Fibroblast of lung (primary cell): ENCODE data around the gene GPR37L1.

Experiments
- CTCF ChIP-seq, 2 donors: IDR thresholded peaks in 1 of 2; conservative IDR thresholded peaks in 1 of 2; 1 replicate in 1 of 2; 2 replicates in 1 of 2; pipeline ENCODE4 v1.5.1; 2011 to 2012; ENCODE audit warnings: low read length in 2 of 2, control low read depth in 1 of 2, inconsistent platforms in 1 of 2, low read depth in 1 of 2, mild to moderate bottlenecking in 1 of 2
- EZH2 ChIP-seq: IDR thresholded peaks from 2 replicates; pipeline ENCODE4 v1.5.1; 2012; ENCODE audit warnings: low read length, control low read depth, mild to moderate bottlenecking; ENCODE audit errors: missing control alignments

DNA sequence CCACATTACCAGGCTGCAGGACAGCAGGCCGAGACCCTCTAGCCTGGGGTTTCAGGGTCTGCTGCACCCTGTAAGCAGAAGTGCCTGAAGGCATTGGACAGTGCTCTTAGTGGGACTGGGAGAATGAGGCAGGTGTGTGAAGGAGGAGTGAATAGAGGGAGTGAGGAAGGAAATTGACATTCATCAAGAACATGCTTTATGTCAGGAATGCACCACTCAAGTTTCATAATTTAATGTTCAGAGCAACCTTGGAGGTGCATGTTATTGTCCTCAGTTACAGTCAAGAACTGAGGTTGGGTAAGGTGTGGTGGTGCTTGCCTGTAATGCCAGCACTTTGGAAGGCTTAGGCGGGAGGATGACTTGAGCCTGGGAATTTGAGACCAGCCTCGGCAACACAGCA is 11.7 kb upstream of the GPR37L1 start:
- TF ChIP-seq CTCF (conservative IDR thresholded peaks at IDR 0.05 in 1 of 2, IDR thresholded peaks at IDR 0.05 in 1 of 2; ENCODE audit: low read depth in 1 of 2, low read length in 2 of 2) (no peak), EZH2 (no peak)
